CD4-positive, alpha-beta T cell treated with Interleukin-2 at 100 ng/mL for 4 hours (primary cell): ENCODE results near the gene MARCHF3.

Experiments used
- DNase-seq: peaks from one replicate; pipeline ENCODE4 v3.0.0-alpha.2; 2020; ENCODE audit warnings: low spot score

MARCHF3 gene

GRCh38 chr5:126982926-126983873, 47.2 kb downstream of the MARCHF3 start:
- DNase-seq: no peak

- no peak for DNase-seq
Observed at GRCh38 chr5:126982202-126982601, 48.2 kb downstream of the MARCHF3 start.

- DNase-seq: no peak
Observed at GRCh38 chr5:126981701-126982100, 48.7 kb downstream of the MARCHF3 start.

GRCh38 chr5:126981222-126981621, 49.1 kb downstream of the MARCHF3 start:
- DNase-seq: no peak

GRCh38 chr5:126978258-126978657, 52.1 kb downstream of the MARCHF3 start:
- DNase-seq: no peak

- DNase-seq: no peak
Observed at GRCh38 chr5:126976520-126977172, 53.7 kb downstream of the MARCHF3 start.

- no peak for DNase-seq
Observed at GRCh38 chr5:126975796-126976195, 54.6 kb downstream of the MARCHF3 start.

- DNase-seq: no peak
Observed at GRCh38 chr5:126973193-126973592, 57.2 kb downstream of the MARCHF3 start.

- peak; percentile 27 for DNase-seq
Observed at GRCh38 chr5:126972062-126972895, 58.1 kb downstream of the MARCHF3 start.

- no peak for DNase-seq
Observed at GRCh38 chr5:126971455-126972031, 58.8 kb downstream of the MARCHF3 start.

- no peak for DNase-seq
Observed at GRCh38 chr5:126970517-126971017, 59.8 kb downstream of the MARCHF3 start.

- DNase-seq: no peak
Observed at GRCh38 chr5:126969548-126969947, 60.8 kb downstream of the MARCHF3 start.

- DNase-seq: no peak
Observed at GRCh38 chr5:126967808-126968466, 62.4 kb downstream of the MARCHF3 start.

- no peak for DNase-seq
Observed at GRCh38 chr5:126965487-126965886, 64.9 kb downstream of the MARCHF3 start.

- DNase-seq: no peak
Observed at GRCh38 chr5:126965061-126965475, 65.3 kb downstream of the MARCHF3 start.

- DNase-seq: no peak
Observed at GRCh38 chr5:126963822-126964375, 66.5 kb downstream of the MARCHF3 start.

GRCh38 chr5:126961702-126962101, 68.7 kb downstream of the MARCHF3 start:
- no peak for DNase-seq

- DNase-seq: no peak
Observed at GRCh38 chr5:126961128-126961527, 69.2 kb downstream of the MARCHF3 start.

GRCh38 chr5:126959188-126959587, 71.2 kb downstream of the MARCHF3 start:
- no peak for DNase-seq

- no peak for DNase-seq
Observed at GRCh38 chr5:126956991-126957390, 73.4 kb downstream of the MARCHF3 start.

- no peak for DNase-seq
Observed at GRCh38 chr5:126954981-126955380, 75.4 kb downstream of the MARCHF3 start.
